Fibroblast of lung (primary cell): ENCODE measurements around the gene CD79B. TPM values are rescaled to one million over a fixed set of nuclear protein-coding genes. Genes with fewer than 3 reads are reported as not detected.

Experiments used
- DNase-seq, 2 donors: peaks; one replicate each; pipeline versions ENCODE4 v3.0.0 to v3.0.0-alpha.2; 2010; ENCODE audit warnings: low read depth in 2 of 2
- H2AFZ ChIP-seq: 2 replicates; pipeline ENCODE4 v1.5.1; 2012; ENCODE audit warnings: low read length, control low read depth, inconsistent platforms
- H3K27ac ChIP-seq: 2 replicates; pipeline ENCODE4 v1.5.1; 2011; ENCODE audit warnings: low read length, control low read depth; ENCODE audit not compliant: insufficient read depth
- H3K27me3 ChIP-seq: 2 replicates; pipeline ENCODE4 v1.5.1; 2011; ENCODE audit warnings: mild to moderate bottlenecking, low read length; ENCODE audit not compliant: control insufficient read depth, insufficient read depth
- H3K36me3 ChIP-seq: 2 replicates; pipeline ENCODE4 v1.5.1; 2011; ENCODE audit warnings: low read length; ENCODE audit not compliant: control insufficient read depth, insufficient read depth
- H3K4me1 ChIP-seq: 2 replicates; pipeline ENCODE4 v1.5.1; 2011; ENCODE audit warnings: low read length; ENCODE audit not compliant: control insufficient read depth, insufficient read depth; ENCODE audit errors: extremely low read depth
- H3K4me2 ChIP-seq: 2 replicates; pipeline ENCODE4 v1.5.1; 2011; ENCODE audit warnings: low read length, control low read depth; ENCODE audit not compliant: insufficient read depth; ENCODE audit errors: extremely low read depth
- H3K4me3 ChIP-seq, 4 experiments: fragments of 200-600 bp in 1 of 4; sonication (generic) in 1 of 4; replicated peaks in 1 of 4; 2 replicates each; pipeline ENCODE4 v1.5.1; 2011 to 2016; ENCODE audit warnings: low read length in 4 of 4, low read depth in 3 of 4, mild to moderate bottlenecking in 3 of 4, control low read depth in 2 of 4, inconsistent platforms in 1 of 4, mixed read lengths in 1 of 4; ENCODE audit not compliant: insufficient read depth in 1 of 4; ENCODE audit errors: control extremely low read depth in 1 of 4
- H3K79me2 ChIP-seq: 2 replicates; pipeline ENCODE4 v1.5.1; 2012; ENCODE audit warnings: mild to moderate bottlenecking, low read length, inconsistent platforms; ENCODE audit not compliant: control insufficient read depth, insufficient read depth
- H3K9ac ChIP-seq: 2 replicates; pipeline ENCODE4 v1.5.1; 2011; ENCODE audit warnings: mild to moderate bottlenecking, low read length, control low read depth; ENCODE audit not compliant: insufficient read depth
- H3K9me3 ChIP-seq: 2 replicates; pipeline ENCODE4 v1.5.1; 2012; ENCODE audit warnings: low read depth, low read length; ENCODE audit not compliant: control insufficient read depth, insufficient read depth
- H4K20me1 ChIP-seq: 2 replicates; pipeline ENCODE4 v1.5.1; 2011; ENCODE audit warnings: low read length; ENCODE audit not compliant: control insufficient read depth, insufficient read depth; ENCODE audit errors: extremely low read depth
- CTCF ChIP-seq, 2 donors: IDR thresholded peaks in 1 of 2; conservative IDR thresholded peaks in 1 of 2; 1 replicate in 1 of 2; 2 replicates in 1 of 2; pipeline ENCODE4 v1.5.1; 2011 to 2012; ENCODE audit warnings: low read length in 2 of 2, control low read depth in 1 of 2, inconsistent platforms in 1 of 2, low read depth in 1 of 2, mild to moderate bottlenecking in 1 of 2
- EZH2 ChIP-seq: IDR thresholded peaks from 2 replicates; pipeline ENCODE4 v1.5.1; 2012; ENCODE audit warnings: low read length, control low read depth, mild to moderate bottlenecking; ENCODE audit errors: missing control alignments
- polyA plus RNA-seq, 2 donors: library from polyadenylated mRNA; depleted of rRNA in 1 of 2; stranded (reverse) in 1 of 2; unstranded in 1 of 2; fragments of >200 nt; gene quantifications; 2 replicates each; pipeline ENCODE4 v1.2.1, GENCODE V29; 2011 to 2012; ENCODE audit warnings: missing spikeins in 1 of 2
- total RNA-seq: library from RNA; depleted of rRNA; stranded (reverse); fragments of >200 nt; gene quantifications from 2 replicates; pipeline ENCODE4 v1.2.1, GENCODE V29; 2014

CD79B gene
- total and polyA plus RNA-seq, 2 donors (not counting 1 experiment from before 2014, with no cell fraction given): 0.17 to 0.72 TPM

GRCh38 chr17:63930951-63931575 is 1.1 kb downstream of the CD79B start:
- H3K36me3 ChIP-seq: no peaks in the 10 kb centered on the region
- no peak overlapping the region for H3K4me3 ChIP-seq
- no peaks in the 10 kb centered on the region for H3K9me3 ChIP-seq
- no peaks in the 10 kb centered on the region for H4K20me1 ChIP-seq
- no peak overlapping the region for H3K4me2 ChIP-seq
- no peaks in the 10 kb centered on the region for H3K79me2 ChIP-seq
- TF ChIP-seq CTCF (conservative IDR thresholded peaks at IDR 0.05 in 1 of 2, IDR thresholded peaks at IDR 0.05 in 1 of 2; ENCODE audit: low read depth in 1 of 2, low read length in 2 of 2) (no peak), EZH2 (no peak)
- H3K9ac ChIP-seq: no peak overlapping the region
- H3K4me1 ChIP-seq: no peaks in the 10 kb centered on the region
- no peak overlapping the region for H2AFZ ChIP-seq
- no peak for DNase-seq
- no peak overlapping the region for H3K27ac ChIP-seq
- peaks cover 11% of the 10 kb centered on the region for H3K27me3 ChIP-seq

DNA sequence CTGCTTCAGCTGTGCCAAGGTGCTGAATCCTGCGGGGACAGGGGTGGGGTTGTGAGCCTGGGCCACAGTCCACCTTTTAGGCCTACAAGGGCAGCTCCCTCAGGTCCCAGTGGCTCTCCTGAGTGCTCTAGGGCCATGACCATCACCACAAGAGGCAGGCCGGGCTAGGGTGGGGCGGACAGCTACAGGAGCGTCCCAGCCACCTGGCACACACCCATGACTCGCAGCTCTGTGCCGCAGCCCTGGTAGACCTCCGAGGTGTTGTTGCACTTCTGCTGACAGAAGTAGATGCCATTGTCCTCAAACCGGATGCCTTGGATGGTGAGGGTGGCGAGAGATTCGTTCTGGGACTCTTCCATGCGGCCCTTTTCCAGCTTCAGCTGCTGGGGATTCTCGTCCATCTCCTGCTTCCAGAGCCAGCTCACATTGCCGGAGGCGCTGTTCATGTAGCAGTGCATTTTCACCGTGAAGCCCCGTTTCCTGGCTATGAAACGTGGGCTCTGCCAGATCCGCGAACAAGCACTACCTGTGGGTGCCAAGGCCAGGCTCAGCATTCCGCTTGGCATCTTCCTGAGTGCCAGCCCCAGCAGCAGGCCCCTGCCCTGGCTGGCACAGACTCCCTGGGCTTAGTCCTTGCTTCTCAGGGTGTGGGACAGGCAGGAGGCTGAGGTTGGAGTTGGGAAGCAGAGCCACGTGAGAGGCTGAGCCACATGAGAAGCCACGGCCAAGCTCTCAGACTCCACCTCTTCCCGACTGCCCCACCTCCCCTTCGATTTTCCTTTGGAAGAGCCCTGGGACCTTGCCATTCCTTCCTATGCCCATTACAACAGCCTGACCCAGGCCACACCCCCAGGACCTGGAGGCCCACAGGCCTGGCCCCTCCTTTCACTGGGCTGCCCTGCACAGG is 2.0 kb downstream of the CD79B start:
- TF ChIP-seq EZH2 (no peak), CTCF (conservative IDR thresholded peaks at IDR 0.05 in 1 of 2, IDR thresholded peaks at IDR 0.05 in 1 of 2; ENCODE audit: low read depth in 1 of 2, low read length in 2 of 2) (no peak)
- H3K4me2 ChIP-seq: no peak overlapping the region
- H3K36me3 ChIP-seq: no peaks in the 10 kb centered on the region
- H3K27ac ChIP-seq: no peak overlapping the region
- H3K4me1 ChIP-seq: no peaks in the 10 kb centered on the region
- H2AFZ ChIP-seq: no peak overlapping the region
- no peaks in the 10 kb centered on the region for H4K20me1 ChIP-seq
- H3K4me3 ChIP-seq: no peak overlapping the region
- peak in 1 of 2 donors; percentile 2 for DNase-seq
- H3K9me3 ChIP-seq: no peaks in the 10 kb centered on the region
- H3K79me2 ChIP-seq: no peaks in the 10 kb centered on the region
- H3K27me3 ChIP-seq: peaks cover 5% of the 10 kb centered on the region
- H3K9ac ChIP-seq: no peak overlapping the region

DNA sequence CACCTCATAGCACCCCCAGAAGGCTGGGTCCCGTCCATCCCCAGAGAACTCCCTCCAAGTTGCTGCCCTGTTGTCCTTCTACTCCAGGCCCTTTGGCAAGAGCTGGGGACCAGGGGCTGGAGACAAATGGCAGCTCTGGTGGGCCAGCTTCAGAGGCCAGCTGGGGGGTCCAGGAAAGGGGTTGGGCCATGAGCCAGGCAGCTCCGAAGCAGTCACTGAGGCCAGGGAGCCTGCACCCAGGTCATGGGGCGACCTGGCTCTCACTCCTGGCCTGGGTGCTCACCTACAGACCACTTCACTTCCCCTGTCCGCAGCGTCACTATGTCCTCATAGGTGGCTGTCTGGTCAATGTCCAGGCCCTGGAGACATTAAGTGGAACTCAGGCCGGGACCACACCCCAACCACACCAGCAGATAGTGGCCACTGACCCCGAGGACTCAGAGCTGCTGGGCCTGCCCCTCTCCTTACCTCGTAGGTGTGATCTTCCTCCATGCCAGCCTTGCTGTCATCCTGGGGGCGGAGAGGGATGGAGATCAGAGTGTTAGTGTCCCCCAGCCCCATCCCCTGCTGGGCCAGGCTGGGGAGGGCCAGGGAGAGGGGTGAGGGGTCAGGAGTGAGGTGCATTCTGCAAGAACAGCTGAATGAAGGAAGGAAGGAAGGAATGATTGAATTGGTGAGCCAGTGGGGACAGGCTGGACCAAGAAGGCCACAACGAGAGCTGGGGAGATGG is 3.0 kb downstream of the CD79B start:
- Histone ChIP-seq H4K20me1 (no peaks in the 10 kb centered on the region), H3K4me1 (no peaks in the 10 kb centered on the region), H3K27me3 (peaks cover 5% of the 10 kb centered on the region), H3K9me3 (no peaks in the 10 kb centered on the region), H3K27ac (no peak overlapping the region), H3K36me3 (no peaks in the 10 kb centered on the region), H3K79me2 (no peaks in the 10 kb centered on the region), H2AFZ (no peak overlapping the region), H3K9ac (no peak overlapping the region), H3K4me2 (no peak overlapping the region), H3K4me3 (no peak overlapping the region)
- no peak for DNase-seq
- TF ChIP-seq EZH2: no peak
- no peak for TF ChIP-seq CTCF (conservative IDR thresholded peaks at IDR 0.05 in 1 of 2, IDR thresholded peaks at IDR 0.05 in 1 of 2; ENCODE audit: low read depth in 1 of 2, low read length in 2 of 2)
